ENCODE results near the gene RAD51AP2.

RAD51AP2 gene

GRCh38 chr2:17471979-17472378, 46.3 kb downstream of the RAD51AP2 start:
- Histone ChIP-seq H3K36me3 (ENCODE audit: low read depth) (no peaks in the 10 kb centered on the region), H3K4me1 (ENCODE audit: insufficient read depth, poor library complexity, severe bottlenecking) (peaks cover 19% of the 10 kb centered on the region), H3K27me3 (ENCODE audit: insufficient read depth, poor library complexity, severe bottlenecking) (no peaks in the 10 kb centered on the region), H3K4me3 (ENCODE audit: severe bottlenecking) (no peak overlapping the region), H3K27ac (ENCODE audit: poor library complexity, severe bottlenecking) (peak overlapping the region; percentile 44), H3K9me3 (ENCODE audit: severe bottlenecking) (peaks cover 4% of the 10 kb centered on the region)
- no peak for DNase-seq (ENCODE audit: low spot score)
- ATAC-seq (ENCODE audit: low read depth): no peak
- no peak for TF ChIP-seq CTCF (IDR thresholded peaks at IDR 0.05; ENCODE audit: poor library complexity, severe bottlenecking)

- Histone ChIP-seq H3K4me3 (ENCODE audit: severe bottlenecking) (no peak overlapping the region), H3K9me3 (ENCODE audit: severe bottlenecking) (peaks cover 4% of the 10 kb centered on the region), H3K36me3 (ENCODE audit: low read depth) (no peaks in the 10 kb centered on the region), H3K27ac (ENCODE audit: poor library complexity, severe bottlenecking) (peak overlapping the region; percentile 44), H3K4me1 (ENCODE audit: insufficient read depth, poor library complexity, severe bottlenecking) (peaks cover 19% of the 10 kb centered on the region), H3K27me3 (ENCODE audit: insufficient read depth, poor library complexity, severe bottlenecking) (no peaks in the 10 kb centered on the region)
- ATAC-seq (ENCODE audit: low read depth) (peak; percentile 44; the same call in 2 of the 3 replicates), DNase-seq (ENCODE audit: low spot score) (no peak)
- peak; percentile 25 for TF ChIP-seq CTCF (IDR thresholded peaks at IDR 0.05; ENCODE audit: poor library complexity, severe bottlenecking)
Observed at GRCh38 chr2:17470855-17471641, 47.2 kb downstream of the RAD51AP2 start.

GRCh38 chr2:17461087-17461475, 57.2 kb downstream of the RAD51AP2 start:
- no peak overlapping the region for H3K4me3 ChIP-seq (ENCODE audit: severe bottlenecking)
- no peak overlapping the region for H3K27ac ChIP-seq (ENCODE audit: poor library complexity, severe bottlenecking)
- H3K27me3 ChIP-seq (ENCODE audit: insufficient read depth, poor library complexity, severe bottlenecking): no peaks in the 10 kb centered on the region
- H3K4me1 ChIP-seq (ENCODE audit: insufficient read depth, poor library complexity, severe bottlenecking): no peaks in the 10 kb centered on the region
- H3K36me3 ChIP-seq (ENCODE audit: low read depth): no peaks in the 10 kb centered on the region
- no peak for TF ChIP-seq CTCF (IDR thresholded peaks at IDR 0.05; ENCODE audit: poor library complexity, severe bottlenecking)
- DNase-seq (ENCODE audit: low spot score): no peak
- ATAC-seq (ENCODE audit: low read depth): no peak
- H3K9me3 ChIP-seq (ENCODE audit: severe bottlenecking): no peaks in the 10 kb centered on the region

Data from RWPE2 (cell line).